Parathyroid adenoma (tissue), 2 donors: ENCODE results near the gene HIGD1C.

Experiments used
- H2AFZ ChIP-seq: fragments of 300-600 bp; sonication (generic); one replicate; pipeline ENCODE4 v1.7.0; 2017; ENCODE audit warnings: antibody characterized with exemption, mild to moderate bottlenecking
- H3K27ac ChIP-seq: fragments of 300-600 bp; sonication (generic); one replicate; pipeline ENCODE4 v1.7.0; 2017
- H3K27me3 ChIP-seq: fragments of 300-600 bp; sonication (generic); one replicate; pipeline ENCODE4 v1.7.0; 2017; ENCODE audit warnings: low read length; ENCODE audit not compliant: control insufficient read depth, insufficient read depth
- H3K36me3 ChIP-seq: fragments of 300-600 bp; sonication (generic); one replicate; pipeline ENCODE4 v1.7.0; 2017; ENCODE audit warnings: low read length; ENCODE audit not compliant: control insufficient read depth, insufficient read depth
- H3K4me1 ChIP-seq: fragments of 300-600 bp; sonication (generic); one replicate; pipeline ENCODE4 v1.7.0; 2017; ENCODE audit warnings: control low read depth
- H3K4me2 ChIP-seq: fragments of 300-600 bp; sonication (generic); one replicate; pipeline ENCODE4 v1.7.0; 2017; ENCODE audit warnings: low read length
- H3K4me3 ChIP-seq: fragments of 300-600 bp; sonication (generic); one replicate; pipeline ENCODE4 v1.7.0; 2017; ENCODE audit warnings: low read depth, low read length
- H3K79me2 ChIP-seq: fragments of 300-600 bp; sonication (generic); one replicate; pipeline ENCODE4 v1.7.0; 2017; ENCODE audit warnings: control low read depth
- H3K9ac ChIP-seq: fragments of 300-600 bp; sonication (generic); one replicate; pipeline ENCODE4 v1.7.0; 2017; ENCODE audit warnings: mild to moderate bottlenecking
- H3K9me3 ChIP-seq: fragments of 300-600 bp; sonication (generic); one replicate; pipeline ENCODE4 v1.7.0; 2017; ENCODE audit warnings: low read length; ENCODE audit not compliant: control insufficient read depth
- CTCF ChIP-seq: fragments of 300-600 bp; sonication (generic); IDR thresholded peaks from one replicate; pipeline ENCODE4 v1.7.0; 2017; ENCODE audit warnings: antibody characterized with exemption, mild to moderate bottlenecking
- donor health status: primary hyperparathyroidism.

The HIGD1C gene

DNA sequence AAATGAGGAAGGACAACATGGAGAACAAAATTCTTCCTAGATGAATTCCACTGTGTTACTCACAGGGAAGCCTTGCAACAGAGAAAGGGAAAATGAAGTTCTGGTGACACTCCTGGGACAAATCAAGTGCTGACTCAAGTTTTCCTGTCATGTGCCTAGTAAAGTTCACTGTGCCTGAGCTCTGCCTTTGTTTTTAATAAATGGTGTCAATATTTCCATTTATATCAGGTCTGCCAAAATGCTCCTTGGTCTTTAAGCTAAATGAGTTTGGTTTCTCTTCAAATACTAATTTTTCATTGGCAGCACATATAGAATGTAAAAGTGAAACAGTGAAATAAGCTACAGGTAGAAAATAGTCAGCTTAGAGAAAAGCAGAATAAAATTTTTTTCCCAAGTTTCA, 33.0 kb downstream of the HIGD1C start:
- H3K4me1 ChIP-seq = no peaks in the 10 kb centered on the region
- peak overlapping the region; percentile 13 for H3K27ac ChIP-seq
- no peak overlapping the region for H3K9ac ChIP-seq
- H3K9me3 ChIP-seq = no peaks in the 10 kb centered on the region
- no peaks in the 10 kb centered on the region for H3K79me2 ChIP-seq
- H2AFZ ChIP-seq = no peak overlapping the region
- H3K4me3 ChIP-seq = no peak overlapping the region
- H3K36me3 ChIP-seq = no peaks in the 10 kb centered on the region
- no peaks in the 10 kb centered on the region for H3K27me3 ChIP-seq
- H3K4me2 ChIP-seq = no peak overlapping the region
- TF ChIP-seq CTCF = no peak

GRCh38 chr12:50986966-50987737, 34.8 kb downstream of the HIGD1C start:
- Histone ChIP-seq H3K4me1 (no peaks in the 10 kb centered on the region), H3K27ac (no peak overlapping the region), H3K4me2 (no peak overlapping the region), H3K27me3 (no peaks in the 10 kb centered on the region), H3K36me3 (no peaks in the 10 kb centered on the region), H3K79me2 (no peaks in the 10 kb centered on the region), H3K4me3 (no peak overlapping the region), H3K9ac (no peak overlapping the region), H3K9me3 (no peaks in the 10 kb centered on the region), H2AFZ (no peak overlapping the region)
- TF ChIP-seq CTCF = peak; percentile 79

DNA sequence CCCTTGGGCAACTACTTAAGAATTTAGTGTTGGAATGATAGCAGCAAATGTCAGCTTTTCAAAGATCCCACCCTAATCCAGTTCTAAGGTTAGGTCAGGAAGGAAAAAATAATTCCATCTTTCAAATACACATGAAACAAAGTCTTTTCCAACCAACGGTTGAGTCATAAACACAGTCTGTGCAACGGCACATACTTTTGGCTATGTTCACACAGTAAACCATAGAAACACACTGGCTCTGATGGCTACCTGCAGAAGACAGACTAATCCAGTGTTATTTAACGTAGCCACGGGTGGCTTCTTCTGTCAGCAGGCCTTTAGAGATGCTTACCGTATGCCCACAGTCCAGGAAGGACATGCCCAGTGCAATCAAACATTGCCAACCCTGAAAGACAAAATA, 35.7 kb downstream of the HIGD1C start:
- no peak overlapping the region for H3K9ac ChIP-seq

DNA sequence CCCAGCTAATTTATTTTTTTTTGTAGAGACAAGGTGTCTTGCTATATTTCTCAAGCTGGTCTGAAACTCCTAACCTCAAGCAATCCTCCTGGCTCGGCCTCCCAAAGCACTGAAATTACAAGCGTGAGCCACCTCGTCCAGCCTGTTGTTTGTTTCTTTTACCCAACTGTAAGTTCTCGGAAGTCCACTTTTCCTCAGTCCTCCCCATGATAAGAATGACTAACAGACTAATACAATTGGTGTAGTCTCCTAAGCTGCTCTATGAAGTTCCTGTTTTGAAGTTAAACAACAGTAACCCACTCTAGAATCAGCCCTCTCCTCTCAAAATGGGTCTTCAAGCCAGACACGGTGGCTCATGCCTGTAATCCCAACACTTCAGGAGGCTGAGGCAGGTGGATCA, 36.5 kb downstream of the HIGD1C start:
- TF ChIP-seq CTCF = no peak
- no peak overlapping the region for H3K4me2 ChIP-seq
- H3K27me3 ChIP-seq = no peaks in the 10 kb centered on the region
- no peaks in the 10 kb centered on the region for H3K36me3 ChIP-seq
- H3K4me3 ChIP-seq = no peak overlapping the region
- no peak overlapping the region for H2AFZ ChIP-seq
- H3K79me2 ChIP-seq = no peaks in the 10 kb centered on the region
- no peaks in the 10 kb centered on the region for H3K4me1 ChIP-seq
- H3K9me3 ChIP-seq = no peaks in the 10 kb centered on the region
- H3K9ac ChIP-seq = no peak overlapping the region
- H3K27ac ChIP-seq = no peak overlapping the region

More for the DNA sequence above, 35.7 kb downstream of the HIGD1C start:
- Histone ChIP-seq H3K9me3 (no peaks in the 10 kb centered on the region), H3K27ac (no peak overlapping the region), H3K4me2 (no peak overlapping the region), H3K27me3 (no peaks in the 10 kb centered on the region), H3K36me3 (no peaks in the 10 kb centered on the region), H3K79me2 (no peaks in the 10 kb centered on the region), H2AFZ (no peak overlapping the region), H3K4me1 (no peaks in the 10 kb centered on the region), H3K4me3 (no peak overlapping the region)
- no peak for TF ChIP-seq CTCF

GRCh38 chr12:50990147-50990727, 37.9 kb downstream of the HIGD1C start:
- Histone ChIP-seq H3K79me2 (no peaks in the 10 kb centered on the region), H3K9ac (no peak overlapping the region), H3K4me3 (no peak overlapping the region), H3K27ac (no peak overlapping the region), H3K36me3 (no peaks in the 10 kb centered on the region), H3K27me3 (no peaks in the 10 kb centered on the region), H3K4me2 (no peak overlapping the region), H3K9me3 (no peaks in the 10 kb centered on the region), H3K4me1 (no peaks in the 10 kb centered on the region), H2AFZ (no peak overlapping the region)
- no peak for TF ChIP-seq CTCF
